HCT116 (cell line): Measurements from ENCODE around the gene GPR15. TPM values are rescaled to one million over a fixed set of nuclear protein-coding genes. Genes with fewer than 3 reads are reported as not detected.

Experiments
- ATAC-seq: fragments of 200-7000 bp; cut with Tn5 transposase; 2 replicates; pipeline ENCODE4 v1.9.1; 2020; ENCODE audit warnings: mild to moderate bottlenecking, moderate library complexity
- BruUV-seq: library from RNA; stranded (reverse); fragments of 400-500 nt; replicated peaks from 2 replicates; lab custom pipeline; 2021; lab: Mats Ljungman, UMichigan
- CTCF ChIA-PET: fragments of 300-600 bp; sonication (Branson Sonifier 250); formaldehyde crosslinking; loops from one replicate; lab custom pipeline; 2021; ENCODE audit warnings: antibody characterized with exemption; lab: Charles Lee
- POLR2A ChIA-PET: fragments of 300-600, 350-600 bp; sonication (Branson Sonifier 250); formaldehyde crosslinking; loops from one replicate; lab custom pipeline; 2021; ENCODE audit warnings: antibody characterized with exemption; lab: Charles Lee
- RAD21 ChIA-PET, 2 experiments: fragments of 300-600 bp; sonication (Branson Sonifier 250); formaldehyde crosslinking; loops; one replicate each; lab custom pipeline; 2023; ENCODE audit warnings: low total read pairs in 2 of 2; ENCODE audit not compliant: uncharacterized antibody in 2 of 2, unreplicated experiment in 2 of 2, low non-redundant PET in 1 of 2; lab: Charles Lee
- DNase-seq: peaks from one replicate; pipeline ENCODE4 v3.0.0-alpha.2; 2010; ENCODE audit warnings: low read depth, low spot score
- H2AFZ ChIP-seq: fragments of 200-600 bp; shearing (Covaris generic), sonication (generic); 2 replicates; pipeline ENCODE4 v1.6.1; 2017; ENCODE audit warnings: low read depth, mixed run types, mixed read lengths, antibody characterized with exemption, low read length; ENCODE audit not compliant: poor library complexity, severe bottlenecking
- H3K27ac ChIP-seq: 2 replicates; pipeline ENCODE4 v1.5.1; 2012; ENCODE audit warnings: low read depth, low read length
- H3K27me3 ChIP-seq: fragments of 200-600 bp; sonication (generic); 2 replicates; pipeline ENCODE4 v1.6.1; 2016; ENCODE audit warnings: mixed run types, low read length, mixed read lengths; ENCODE audit not compliant: insufficient read depth
- H3K36me3 ChIP-seq, 2 experiments: fragments of 200-500 bp in 1 of 2; fragments of 200-600 bp in 1 of 2; sonication (Bioruptor generic) in 1 of 2; sonication (generic) in 1 of 2; 2 replicates each; pipeline versions ENCODE4 v1.5.1 to v1.6.1; 2014 to 2016; ENCODE audit warnings: low read length in 2 of 2, inconsistent platforms in 1 of 2, mixed read lengths in 1 of 2, mixed run types in 1 of 2; ENCODE audit not compliant: insufficient read depth in 2 of 2, control insufficient read depth in 1 of 2
- H3K4me1 ChIP-seq, 2 experiments: fragments of 200-600 bp in 1 of 2; sonication (generic) in 1 of 2; 2 replicates each; pipeline versions ENCODE4 v1.5.1 to v1.6.1; 2012 to 2017; ENCODE audit warnings: low read length in 2 of 2, inconsistent platforms in 1 of 2, mild to moderate bottlenecking in 1 of 2, mixed read lengths in 1 of 2, mixed run types in 1 of 2, moderate library complexity in 1 of 2; ENCODE audit not compliant: insufficient read depth in 2 of 2, control insufficient read depth in 1 of 2
- H3K4me2 ChIP-seq: fragments of 200-600 bp; sonication (generic); 2 replicates; pipeline ENCODE4 v1.6.1; 2017; ENCODE audit warnings: mixed run types, low read length, mixed read lengths
- H3K4me3 ChIP-seq, 2 experiments: fragments of 200-600 bp in 1 of 2; sonication (generic) in 1 of 2; replicated peaks in 1 of 2; 2 replicates each; pipeline ENCODE4 v1.5.1; 2011 to 2016; ENCODE audit warnings: low read length in 2 of 2, control low read depth in 1 of 2, low read depth in 1 of 2, mild to moderate bottlenecking in 1 of 2, mixed read lengths in 1 of 2, mixed run types in 1 of 2
- H3K79me2 ChIP-seq: fragments of 200-600 bp; sonication (generic); 2 replicates; pipeline ENCODE4 v1.6.1; 2017; ENCODE audit warnings: mild to moderate bottlenecking, mixed run types, low read length, moderate library complexity, mixed read lengths; ENCODE audit not compliant: insufficient read depth
- H3K9ac ChIP-seq: fragments of 200-600 bp; sonication (generic); 2 replicates; pipeline ENCODE4 v1.6.1; 2016; ENCODE audit warnings: low read length, mixed read lengths
- H3K9me2 ChIP-seq: fragments of 200-600 bp; sonication (generic), shearing (Covaris generic); 2 replicates; pipeline ENCODE4 v1.6.1; 2017; ENCODE audit warnings: mixed run types, mild to moderate bottlenecking, moderate library complexity; ENCODE audit not compliant: insufficient read depth
- H3K9me3 ChIP-seq, 2 experiments: fragments of 200-500 bp in 1 of 2; fragments of 200-600 bp in 1 of 2; sonication (Bioruptor generic) in 1 of 2; sonication (generic) in 1 of 2; 2 replicates each; pipeline ENCODE4 v1.6.1; 2014 to 2017; ENCODE audit warnings: low read length in 2 of 2, mixed read lengths in 2 of 2, inconsistent platforms in 1 of 2, low read depth in 1 of 2, mild to moderate bottlenecking in 1 of 2, mixed run types in 1 of 2, moderate library complexity in 1 of 2; ENCODE audit not compliant: control insufficient read depth in 1 of 2, insufficient read depth in 1 of 2
- H4K20me1 ChIP-seq: fragments of 200-600 bp; sonication (generic), shearing (Covaris generic); 2 replicates; pipeline ENCODE4 v1.6.1; 2017; ENCODE audit warnings: mixed run types, mild to moderate bottlenecking, moderate library complexity; ENCODE audit not compliant: insufficient read depth
- CBX3 ChIP-seq: IDR thresholded peaks from 2 replicates; pipeline ENCODE4 v1.6.1; 2012; ENCODE audit warnings: low read depth
- CTCF ChIP-seq, 3 experiments: fragments of 200-600 bp in 1 of 3; sonication (generic) in 1 of 3; IDR thresholded peaks in 2 of 3; conservative IDR thresholded peaks in 1 of 3; 2 replicates each; pipeline ENCODE4 v1.5.1; 2012 to 2017; ENCODE audit warnings: low read depth in 2 of 3, low read length in 2 of 3, antibody characterized with exemption in 1 of 3, borderline replicate concordance in 1 of 3, control low read depth in 1 of 3, mild to moderate bottlenecking in 1 of 3, mixed read lengths in 1 of 3, mixed run types in 1 of 3, moderate library complexity in 1 of 3; ENCODE audit not compliant: insufficient read depth in 1 of 3
- EGR1 ChIP-seq: IDR thresholded peaks from 2 replicates; pipeline ENCODE4 v1.6.1; 2012; ENCODE audit warnings: low read depth
- EZH2 ChIP-seq: fragments of 200-600 bp; sonication (generic); IDR thresholded peaks from 2 replicates; pipeline ENCODE4 v1.6.1; 2017; ENCODE audit warnings: antibody characterized with exemption, mixed run types
- FOSL1 ChIP-seq: IDR thresholded peaks from 2 replicates; pipeline ENCODE4 v1.6.1; 2012; ENCODE audit warnings: low read depth
- POLR2A ChIP-seq: IDR thresholded peaks from 2 replicates; pipeline ENCODE4 v1.7.0; 2011; ENCODE audit warnings: borderline replicate concordance; ENCODE audit not compliant: insufficient read depth, insufficient read length; ENCODE audit errors: extremely low read depth
- POLR2AphosphoS5 ChIP-seq: IDR thresholded peaks from 2 replicates; pipeline ENCODE4 v1.6.1; 2011; ENCODE audit warnings: mild to moderate bottlenecking, low read depth, low read length, moderate library complexity
- RAD21 ChIP-seq: IDR thresholded peaks from 2 replicates; pipeline ENCODE4 v1.6.1; 2012; ENCODE audit warnings: low read depth, mild to moderate bottlenecking
- REST ChIP-seq: IDR thresholded peaks from 2 replicates; pipeline ENCODE4 v1.6.1; 2012; ENCODE audit warnings: low read depth
- SP1 ChIP-seq: IDR thresholded peaks from 2 replicates; pipeline ENCODE4 v1.6.1; 2012; ENCODE audit warnings: low read depth
- SRF ChIP-seq: IDR thresholded peaks from 2 replicates; pipeline ENCODE4 v1.6.1; 2012; ENCODE audit warnings: low read depth
- TCF7L2 ChIP-seq: IDR thresholded peaks from 2 replicates; pipeline ENCODE4 v1.7.0; 2011; ENCODE audit warnings: borderline replicate concordance, inconsistent platforms; ENCODE audit not compliant: insufficient read depth, insufficient read length; ENCODE audit errors: extremely low read depth
- YY1 ChIP-seq: IDR thresholded peaks from 2 replicates; pipeline ENCODE4 v1.6.1; 2011; ENCODE audit warnings: low read length, low read depth, moderate library complexity, mild to moderate bottlenecking; ENCODE audit not compliant: insufficient replicate concordance; ENCODE audit errors: extremely low read depth
- ZFX ChIP-seq: fragments of 450-650 bp; IDR thresholded peaks from 2 replicates; pipeline ENCODE4 v1.6.1; 2017
- ZNF274 ChIP-seq: fragments of 200-500 bp; sonication (Bioruptor generic); IDR thresholded peaks from 2 replicates; pipeline ENCODE4 v1.6.1; 2014; ENCODE audit warnings: mild to moderate bottlenecking, low read depth, low read length, inconsistent platforms
- intact Hi-C: fragments of 100-400 bp; cut with micrococcal nuclease; formaldehyde crosslinking; loops from 2 replicates; pipeline ENCODE4 v1.10.0; 2022
- total RNA-seq: library from RNA; stranded (reverse); gene quantifications from one replicate; pipeline ENCODE4 v1.2.1, GENCODE V29; 2021; ENCODE audit not compliant: unreplicated experiment
- TF ChIP-seq, protein P1 (sequence below): IDR thresholded peaks from 2 replicates; pipeline ENCODE4 v1.6.1; 2011; ENCODE audit warnings: mild to moderate bottlenecking, low read length, moderate library complexity; ENCODE audit not compliant: insufficient replicate concordance; ENCODE audit errors: extremely low read depth
- TF ChIP-seq, protein P2 (sequence below): IDR thresholded peaks from 2 replicates; pipeline ENCODE4 v1.6.1; 2012
- TF ChIP-seq, protein P3 (sequence below): IDR thresholded peaks from 2 replicates; pipeline ENCODE4 v1.6.1; 2012

GPR15 gene
- total RNA-seq, 1 experiment from 2014 or later, result 1.1 TPM

- H2AFZ ChIP-seq, result no peak overlapping the region
- H3K4me1 ChIP-seq, result peaks cover 59 to 79% of the 10 kb centered on the region in 2 experiments
- H3K9me3 ChIP-seq, result no peaks in the 10 kb centered on the region
- ATAC-seq (peak; percentile 35), DNase-seq (no peak)
- no peak overlapping the region for H3K4me3 ChIP-seq
- H3K27me3 ChIP-seq, result no peaks in the 10 kb centered on the region
- intact Hi-C loops, result no loop called here
- no peaks in the 10 kb centered on the region for H3K36me3 ChIP-seq
- peak overlapping the region; percentile 83 for H3K27ac ChIP-seq
- H4K20me1 ChIP-seq, result no peaks in the 10 kb centered on the region
- H3K9ac ChIP-seq, result peak overlapping the region; percentile 59
- ChIA-PET CTCF (interaction anchor here (1.1 to 1.4 kb wide), 2 partner anchors 10 to 22 kb away, joined by 3 to 4 read pairs; no protein-coding TSS in a partner anchor), POLR2A (interaction anchor here (0.7 to 2.4 kb wide), 9 partner anchors 9 to 55 kb away, joined by 3 to 8 read pairs (median 5); partner anchors contain the start of gene CLDND1), RAD21 (interaction anchor here in 1 of 2 experiments (0.6 kb wide), 1 partner anchor 30 kb away, joined by 3 read pairs; no protein-coding TSS in a partner anchor)
- H3K4me2 ChIP-seq, result peak overlapping the region; percentile 38
- H3K9me2 ChIP-seq, result no peaks in the 10 kb centered on the region
- BruUV-seq, result TSS peak; percentile 86
- no peaks in the 10 kb centered on the region; the same call in none of the 2 replicates for H3K79me2 ChIP-seq
- TF ChIP-seq TCF7L2 (no peak), RAD21 (no peak), POLR2AphosphoS5 (no peak), ZFX (no peak), SRF (0 out of 2 replicates have a peak, but pooled peaks have one; percentile 35), EGR1 (no peak), POLR2A (no peak), SP1 (peak; percentile 71), CBX3 (peak; percentile 5; the same call in 1 of the 2 replicates), FOSL1 (peak; percentile 35; the same call in 1 of the 2 replicates), EZH2 (no peak), CTCF (IDR thresholded peaks at IDR 0.05 in 2 of 3, conservative IDR thresholded peaks at IDR 0.05 in 1 of 3; ENCODE audit: borderline replicate concordance in 1 of 3, insufficient read depth in 1 of 3, low read depth in 2 of 3, low read length in 2 of 3) (no peak), YY1 (no peak), ZNF274 (no peak), REST (no peak)
- TF ChIP-seq, protein P1, sequence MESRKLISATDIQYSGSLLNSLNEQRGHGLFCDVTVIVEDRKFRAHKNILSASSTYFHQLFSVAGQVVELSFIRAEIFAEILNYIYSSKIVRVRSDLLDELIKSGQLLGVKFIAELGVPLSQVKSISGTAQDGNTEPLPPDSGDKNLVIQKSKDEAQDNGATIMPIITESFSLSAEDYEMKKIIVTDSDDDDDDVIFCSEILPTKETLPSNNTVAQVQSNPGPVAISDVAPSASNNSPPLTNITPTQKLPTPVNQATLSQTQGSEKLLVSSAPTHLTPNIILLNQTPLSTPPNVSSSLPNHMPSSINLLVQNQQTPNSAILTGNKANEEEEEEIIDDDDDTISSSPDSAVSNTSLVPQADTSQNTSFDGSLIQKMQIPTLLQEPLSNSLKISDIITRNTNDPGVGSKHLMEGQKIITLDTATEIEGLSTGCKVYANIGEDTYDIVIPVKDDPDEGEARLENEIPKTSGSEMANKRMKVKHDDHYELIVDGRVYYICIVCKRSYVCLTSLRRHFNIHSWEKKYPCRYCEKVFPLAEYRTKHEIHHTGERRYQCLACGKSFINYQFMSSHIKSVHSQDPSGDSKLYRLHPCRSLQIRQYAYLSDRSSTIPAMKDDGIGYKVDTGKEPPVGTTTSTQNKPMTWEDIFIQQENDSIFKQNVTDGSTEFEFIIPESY, result no peak
- TF ChIP-seq, protein P2, sequence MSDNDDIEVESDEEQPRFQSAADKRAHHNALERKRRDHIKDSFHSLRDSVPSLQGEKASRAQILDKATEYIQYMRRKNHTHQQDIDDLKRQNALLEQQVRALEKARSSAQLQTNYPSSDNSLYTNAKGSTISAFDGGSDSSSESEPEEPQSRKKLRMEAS, result no peak; the same call in 1 of the 2 replicates
- TF ChIP-seq, protein P3, sequence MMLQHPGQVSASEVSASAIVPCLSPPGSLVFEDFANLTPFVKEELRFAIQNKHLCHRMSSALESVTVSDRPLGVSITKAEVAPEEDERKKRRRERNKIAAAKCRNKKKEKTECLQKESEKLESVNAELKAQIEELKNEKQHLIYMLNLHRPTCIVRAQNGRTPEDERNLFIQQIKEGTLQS, result no peak
These were observed 32.0 kb downstream of the GPR15 start for GRCh38 chr3:98563661-98564281.
